Ovary (tissue), 9 donors: ENCODE measurements around the gene COX10. TPM values are rescaled to one million over a fixed set of nuclear protein-coding genes. Genes with fewer than 3 reads are reported as not detected.

ENCODE experiments used
- DNase-seq, 5 donors: peaks; one replicate each; pipeline ENCODE4 v3.0.0-alpha.2; 2019 to 2020
- H3K27ac ChIP-seq, 2 donors: fragments of 200-600 bp; one replicate each; pipeline versions ENCODE4 v1.5.1 to v1.8.0; 2019 to 2022
- H3K27me3 ChIP-seq: fragments of 200-600 bp; one replicate; pipeline ENCODE4 v1.8.0; 2022
- H3K36me3 ChIP-seq: fragments of 200-600 bp; sonication (generic); one replicate; pipeline ENCODE4 v1.5.1; 2019
- H3K4me1 ChIP-seq: one replicate; pipeline ENCODE4 v1.8.1; 2013; ENCODE audit warnings: mild to moderate bottlenecking, moderate library complexity; ENCODE audit not compliant: insufficient read depth
- H3K4me3 ChIP-seq: fragments of 200-600 bp; sonication (generic); one replicate; pipeline ENCODE4 v1.5.1; 2017
- H3K9me3 ChIP-seq, 2 donors: fragments of 200-600 bp in 1 of 2; sonication (generic) in 1 of 2; one replicate each; pipeline versions ENCODE4 v1.5.1 to v1.8.1; 2013 to 2019; ENCODE audit warnings: mild to moderate bottlenecking in 1 of 2, moderate library complexity in 1 of 2
- EP300 ChIP-seq: sonication (generic); formaldehyde crosslinking; IDR thresholded peaks from one replicate; pipeline ENCODE4 v1.6.1; 2017; ENCODE audit warnings: antibody characterized with exemption
- POLR2A ChIP-seq: fragments of 450-650 bp; IDR thresholded peaks from one replicate; pipeline ENCODE4 v1.6.1; 2017; ENCODE audit warnings: antibody characterized with exemption, mild to moderate bottlenecking, moderate library complexity
- WGBS, 3 donors: extraction: QIAGEN DNeasy Blood & Tissue Kit in 1 of 3; methylation state at CpG; one replicate each; pipeline versions ENCODE4 v1.1.5 to v1.1.7; 2013 to 2017; 5-methylcytosine and 5-hydroxymethylcytosine counted together
- intact Hi-C, 4 donors: fragments of 100-400 bp; cut with DNase I; formaldehyde crosslinking; loops; one replicate each; pipeline versions ENCODE4 v1.11.0 to v1.15.1; 2022 to 2023
- polyA plus RNA-seq, 2 donors: library from polyadenylated mRNA; stranded (reverse); fragments of 200-250 nt in 1 of 2; fragments of 350-450 nt in 1 of 2; fragmentation: Illumina TruSeq in 1 of 2; extraction: RNeasy Lipid Tissue Mini Kit (QIAGEN cat#74804) in 1 of 2; gene quantifications; one replicate each; pipeline ENCODE4 v1.2.3, GENCODE V29; 2013 to 2014
- total RNA-seq, 7 donors: library from RNA; depleted of rRNA in 2 of 7; stranded (reverse); fragments of >200 nt in 2 of 7; fragmentation: NEBNext Ultra II Directional in 3 of 7; extraction: Animal tissue kit (Norgen Biotek cat#: 25700) in 3 of 7; gene quantifications; one replicate each; pipeline versions ENCODE4 v1.1.0 to v1.2.4, GENCODE V29; 2016 to 2023
- TF ChIP-seq, protein P1 (sequence below), 3 donors: fragments of 450-650 bp in 2 of 3; fragments of 200-600 bp in 1 of 3; IDR thresholded peaks; one replicate each; pipeline versions ENCODE4 v1.5.1 to v1.8.0; 2016 to 2022; ENCODE audit warnings: antibody characterized with exemption in 3 of 3, mild to moderate bottlenecking in 1 of 3
- donor health status: DM: no; HTN: no; CAD: no; lungs with moderate emphysema.
- donor health status: DM: no; HTN: no; CAD: no.
- donor health status: Bipolar disorder and iron deficiency.
- donor health status: DM: yes; HTN: yes; CAD: no.
- donor health status: DM: no; HTN: no; CAD: no.
- donor health status: DM: yes; HTN: yes; CAD: no.

The COX10 gene
- total and polyA plus RNA-seq, 9 donors = 5.1 to 15.3 (median 11.7) TPM

DNA sequence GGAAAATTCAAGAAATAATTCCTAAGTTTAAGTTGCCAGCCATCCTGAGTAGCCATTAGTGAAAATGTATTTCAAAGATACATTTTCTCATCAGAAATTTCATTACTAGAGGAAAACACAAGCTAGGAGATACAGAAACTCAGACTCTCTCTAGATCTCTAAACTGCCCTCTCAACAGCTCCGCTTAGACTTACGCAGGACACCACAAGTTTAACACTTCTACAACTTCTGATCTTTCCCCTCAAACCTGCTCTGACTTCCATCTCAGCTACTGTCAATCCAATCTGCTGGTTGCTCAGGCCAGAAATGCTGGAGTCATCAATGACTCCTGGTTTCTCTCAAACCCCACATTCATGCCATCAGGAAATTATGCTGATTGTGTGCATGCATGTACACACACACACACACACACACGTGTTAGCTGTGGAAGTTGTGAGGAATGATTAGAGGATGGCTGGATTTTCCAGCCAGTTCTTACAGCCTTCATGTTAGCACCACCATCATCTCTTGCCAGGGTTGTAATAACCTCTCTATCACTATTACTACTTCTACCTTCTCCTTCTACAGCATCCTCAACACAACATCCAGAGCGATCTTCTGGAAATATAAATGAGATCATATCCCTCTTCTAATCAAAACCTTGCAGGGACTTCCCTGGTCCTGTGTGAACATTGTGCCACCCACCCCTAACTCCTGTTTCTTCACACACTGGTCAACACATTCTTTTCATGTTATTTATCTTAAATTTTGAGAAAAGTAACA lies 47.1 kb downstream of the COX10 start:
- H3K9me3 ChIP-seq = no peaks in the 10 kb centered on the region
- intact Hi-C loops = no loop called here
- TF ChIP-seq, protein P1, sequence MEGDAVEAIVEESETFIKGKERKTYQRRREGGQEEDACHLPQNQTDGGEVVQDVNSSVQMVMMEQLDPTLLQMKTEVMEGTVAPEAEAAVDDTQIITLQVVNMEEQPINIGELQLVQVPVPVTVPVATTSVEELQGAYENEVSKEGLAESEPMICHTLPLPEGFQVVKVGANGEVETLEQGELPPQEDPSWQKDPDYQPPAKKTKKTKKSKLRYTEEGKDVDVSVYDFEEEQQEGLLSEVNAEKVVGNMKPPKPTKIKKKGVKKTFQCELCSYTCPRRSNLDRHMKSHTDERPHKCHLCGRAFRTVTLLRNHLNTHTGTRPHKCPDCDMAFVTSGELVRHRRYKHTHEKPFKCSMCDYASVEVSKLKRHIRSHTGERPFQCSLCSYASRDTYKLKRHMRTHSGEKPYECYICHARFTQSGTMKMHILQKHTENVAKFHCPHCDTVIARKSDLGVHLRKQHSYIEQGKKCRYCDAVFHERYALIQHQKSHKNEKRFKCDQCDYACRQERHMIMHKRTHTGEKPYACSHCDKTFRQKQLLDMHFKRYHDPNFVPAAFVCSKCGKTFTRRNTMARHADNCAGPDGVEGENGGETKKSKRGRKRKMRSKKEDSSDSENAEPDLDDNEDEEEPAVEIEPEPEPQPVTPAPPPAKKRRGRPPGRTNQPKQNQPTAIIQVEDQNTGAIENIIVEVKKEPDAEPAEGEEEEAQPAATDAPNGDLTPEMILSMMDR (IDR thresholded peaks at IDR 0.05) = no peak
- no peak for TF ChIP-seq POLR2A
- H3K27me3 ChIP-seq = no peaks in the 10 kb centered on the region
- DNase-seq = no peak
- 93 to 95% (median 93%) methylated on average over 4 of the region's 4 CpGs for WGBS, 3 donors
- H3K36me3 ChIP-seq = no peaks in the 10 kb centered on the region
- no peak overlapping the region for H3K27ac ChIP-seq
- no peaks in the 10 kb centered on the region for H3K4me1 ChIP-seq
- H3K4me3 ChIP-seq = no peak overlapping the region

DNA sequence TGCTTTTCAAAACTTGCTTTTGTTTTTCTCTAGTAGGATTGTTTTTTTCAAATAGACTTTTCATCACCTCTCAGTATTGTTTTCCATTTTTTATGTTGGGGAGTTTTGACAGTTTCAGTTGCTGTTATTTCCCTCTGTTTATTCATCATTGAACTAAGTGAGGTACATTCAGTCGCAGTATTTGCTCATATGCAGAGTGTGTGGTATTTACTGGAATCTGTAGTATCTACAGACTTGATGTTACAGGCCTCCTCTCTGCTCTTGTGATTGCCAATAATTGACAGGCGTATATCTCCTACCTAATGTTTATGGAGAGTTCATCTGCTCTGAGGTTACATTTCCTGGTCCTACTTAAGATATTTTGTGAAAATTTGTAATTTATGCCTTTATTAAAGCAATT lies 49.6 kb downstream of the COX10 start:
- TF ChIP-seq EP300 (no peak), POLR2A (no peak)
- TF ChIP-seq, protein P1 (IDR thresholded peaks at IDR 0.05) = no peak
- DNase-seq = no peak

DNA sequence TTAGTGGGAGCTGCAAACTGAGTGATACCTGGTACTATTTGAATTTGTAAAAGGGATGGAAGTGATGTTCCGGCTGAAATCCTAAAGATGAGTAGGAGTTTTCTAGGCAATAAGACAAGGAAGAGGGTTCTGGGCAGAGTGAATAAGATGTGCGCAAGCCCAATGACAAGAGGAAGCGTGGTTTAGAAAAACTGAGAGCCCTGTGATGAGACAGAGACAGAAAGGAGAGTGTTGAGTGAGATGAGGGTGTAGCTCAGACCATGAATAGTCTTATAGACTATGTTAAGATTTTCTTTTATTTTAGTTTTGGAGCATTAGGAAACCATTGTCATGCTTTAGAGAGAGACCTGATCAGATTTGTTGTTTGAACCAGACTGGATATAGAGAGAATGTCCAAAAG lies 50.2 kb downstream of the COX10 start:
- DNase-seq = no peak
- Histone ChIP-seq H3K4me1 (no peaks in the 10 kb centered on the region), H3K27me3 (no peaks in the 10 kb centered on the region), H3K9me3 (no peaks in the 10 kb centered on the region), H3K36me3 (no peaks in the 10 kb centered on the region), H3K27ac (no peak overlapping the region), H3K4me3 (no peak overlapping the region)
- TF ChIP-seq POLR2A = no peak
- TF ChIP-seq EP300 = no peak
- TF ChIP-seq, protein P1 (IDR thresholded peaks at IDR 0.05) = no peak
- WGBS, 3 donors = 93 to 97% (median 97%) methylated on average over 3 of the region's 3 CpGs
- intact Hi-C loops = no loop called here

More for the DNA sequence above, 49.6 kb downstream of the COX10 start:
- Histone ChIP-seq H3K36me3 (no peaks in the 10 kb centered on the region), H3K27ac (no peak overlapping the region), H3K9me3 (no peaks in the 10 kb centered on the region), H3K27me3 (no peaks in the 10 kb centered on the region), H3K4me3 (no peak overlapping the region), H3K4me1 (no peaks in the 10 kb centered on the region)
- WGBS, 3 donors = 95 to 100% (median 97%) methylated on average over 2 of the region's 2 CpGs
- intact Hi-C loops = no loop called here

DNA sequence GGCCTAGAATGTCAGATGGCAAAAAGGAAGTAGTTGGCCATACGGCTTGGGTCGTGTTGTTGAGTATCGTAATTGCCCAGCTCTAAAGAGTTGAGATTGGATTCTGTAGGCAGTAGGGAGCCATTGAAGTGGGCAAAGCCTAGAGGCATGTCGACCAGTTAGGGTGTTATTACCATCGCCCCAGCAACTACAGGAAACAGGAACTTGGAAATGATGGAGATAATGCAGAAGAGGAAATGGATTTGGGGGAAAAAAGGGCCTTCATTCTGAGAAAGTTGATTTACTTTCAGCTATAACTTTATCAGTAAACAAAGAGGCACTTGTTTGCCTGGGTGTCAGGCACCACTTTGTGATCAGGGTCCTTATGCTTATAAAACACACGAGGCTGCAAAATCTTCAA lies 52.6 kb downstream of the COX10 start:
- TF ChIP-seq, protein P1 (IDR thresholded peaks at IDR 0.05) = no peak
- TF ChIP-seq POLR2A (no peak), EP300 (no peak)
- no peaks in the 10 kb centered on the region for H3K4me1 ChIP-seq
- H3K4me3 ChIP-seq = no peak overlapping the region
- intact Hi-C loops = no loop called here
- H3K27me3 ChIP-seq = no peaks in the 10 kb centered on the region
- 94% methylated on average over 6 of the region's 6 CpGs for WGBS, 3 donors
- DNase-seq = no peak
- H3K36me3 ChIP-seq = no peaks in the 10 kb centered on the region
- H3K9me3 ChIP-seq = no peaks in the 10 kb centered on the region
- no peak overlapping the region for H3K27ac ChIP-seq
